Sciatic nerve (tissue), 2 donors: ENCODE results near the gene GLT6D1. TPM values are rescaled to one million over a fixed set of nuclear protein-coding genes. Genes with fewer than 3 reads are reported as not detected.

Experiments used
- ATAC-seq: fragments of 200-7000 bp; cut with Tn5 transposase; one replicate; pipeline ENCODE4 v1.9.1; 2020; ENCODE audit warnings: mild to moderate bottlenecking, moderate library complexity
- DNase-seq: peaks from one replicate; pipeline ENCODE4 v3.0.0-alpha.2; 2020; ENCODE audit warnings: low spot score
- intact Hi-C: fragments of 100-400 bp; cut with DNase I; formaldehyde crosslinking; loops from one replicate; pipeline ENCODE4 v1.14.2; 2022
- total RNA-seq: library from RNA; stranded (reverse); fragmentation: NEBNext Ultra II Directional; extraction: Animal tissue kit (Norgen Biotek cat#: 25700); gene quantifications from one replicate; pipeline ENCODE4 v1.2.1, GENCODE V29; 2021
- donor health status: DM: no; HTN: no; CAD: no.
- donor health status: DM: no; HTN: no; CAD: no.

Gene GLT6D1
- total RNA-seq, 1 donor from 2014 or later: not detected

DNA sequence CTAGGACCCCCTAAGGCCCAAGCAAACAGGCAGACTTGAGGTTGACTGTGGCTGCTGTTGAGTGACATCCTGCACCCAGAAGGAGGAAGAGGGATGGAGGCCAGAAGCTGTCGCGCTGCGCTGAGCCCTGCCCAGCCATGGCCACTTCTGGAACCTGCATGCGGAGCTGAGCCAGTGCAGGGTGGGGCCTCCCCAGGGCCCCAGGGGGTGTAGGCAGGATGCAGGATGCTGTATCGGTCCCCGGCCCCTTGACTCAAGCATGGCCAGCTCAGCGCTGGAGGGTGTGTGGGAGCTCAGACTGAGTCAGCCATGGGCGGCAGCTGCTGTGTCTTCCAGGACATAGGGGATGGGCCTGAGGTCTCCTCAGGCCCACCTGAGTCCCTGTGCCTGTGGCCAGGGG, 26.9 kb downstream of the GLT6D1 start:
- ATAC-seq: no peak
- intact Hi-C loops: no loop called here
- DNase-seq: no peak

GRCh38 chr9:135611875-135612209, 27.5 kb downstream of the GLT6D1 start:
- DNase-seq (no peak), ATAC-seq (no peak)
- intact Hi-C loops: no loop called here

DNA sequence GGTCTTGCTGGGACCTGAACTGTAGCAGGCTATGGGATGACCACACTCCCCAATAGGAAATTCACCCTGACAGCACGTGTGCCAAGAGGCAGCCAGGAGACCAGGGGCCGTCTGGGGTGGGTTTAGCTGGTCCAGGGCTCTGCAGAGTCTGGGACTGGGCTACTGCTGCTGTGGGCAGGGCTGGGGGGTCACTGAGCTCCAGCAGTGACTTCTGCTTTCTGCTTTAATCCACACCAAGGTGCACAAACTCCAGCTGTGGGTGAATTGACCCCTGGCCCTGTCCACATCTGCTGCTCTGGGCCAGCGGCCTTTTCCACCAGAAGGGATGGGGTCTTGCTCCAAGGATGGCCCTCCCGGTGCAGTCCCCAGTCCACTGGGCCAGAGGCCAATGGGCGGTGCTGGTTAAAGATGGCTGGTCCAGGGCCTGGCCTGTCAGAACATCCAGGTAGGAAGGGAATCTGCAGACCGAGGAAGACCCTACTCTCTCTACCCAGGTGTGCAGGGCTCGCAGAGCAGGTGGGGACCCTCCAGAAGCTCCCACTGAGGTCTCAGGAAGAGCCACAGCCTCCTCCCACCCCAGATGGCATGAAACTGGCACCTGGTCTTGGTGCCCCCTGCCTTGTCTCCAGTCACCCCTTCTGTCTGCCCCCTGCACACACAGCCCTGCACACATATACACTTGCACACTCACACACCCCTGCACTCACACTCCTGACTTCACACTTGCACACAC, 28.0 kb downstream of the GLT6D1 start:
- DNase-seq (no peak), ATAC-seq (no peak)
- intact Hi-C loops: no loop called here

DNA sequence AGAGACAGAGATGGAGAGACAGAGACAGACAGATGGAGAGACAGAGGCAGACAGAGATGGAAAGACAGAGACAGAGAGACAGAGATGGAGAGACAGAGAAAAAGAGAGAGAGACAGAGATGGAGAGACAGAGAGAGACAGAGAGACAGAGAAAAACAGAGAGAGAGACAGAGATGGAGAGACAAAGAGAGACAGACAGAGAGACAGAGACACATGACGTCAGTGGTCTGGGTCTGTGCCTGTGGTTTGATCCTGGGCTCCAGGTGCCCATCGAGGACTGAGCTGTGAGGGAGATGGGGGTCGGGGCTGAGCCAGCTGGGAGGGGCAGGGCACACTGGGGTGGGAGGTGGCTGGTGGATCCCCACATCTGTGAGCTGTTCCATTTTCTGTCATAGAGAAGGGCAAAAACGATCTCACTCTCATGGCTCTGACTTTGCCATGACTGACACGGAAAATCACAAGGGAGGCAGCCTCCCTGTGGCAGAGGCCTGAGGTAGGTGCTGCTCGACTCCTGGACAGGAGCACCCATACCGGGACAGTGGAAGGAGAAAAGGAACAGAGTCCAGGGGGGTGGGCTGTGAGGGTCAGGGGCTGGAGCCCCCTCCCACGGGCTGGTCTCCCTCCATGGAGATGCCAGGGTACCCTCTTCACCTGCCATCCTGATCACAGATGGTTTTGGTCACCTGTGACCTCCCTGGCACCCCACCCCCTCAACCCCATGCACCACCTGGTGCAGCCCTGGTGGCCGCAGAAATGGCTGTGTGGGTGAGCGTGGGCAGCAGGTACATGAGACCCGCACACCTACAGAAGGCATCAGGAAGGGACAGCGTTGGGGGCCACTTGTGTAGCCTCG, 28.8 kb downstream of the GLT6D1 start:
- ATAC-seq: no peak
- intact Hi-C loops: no loop called here
- no peak for DNase-seq

DNA sequence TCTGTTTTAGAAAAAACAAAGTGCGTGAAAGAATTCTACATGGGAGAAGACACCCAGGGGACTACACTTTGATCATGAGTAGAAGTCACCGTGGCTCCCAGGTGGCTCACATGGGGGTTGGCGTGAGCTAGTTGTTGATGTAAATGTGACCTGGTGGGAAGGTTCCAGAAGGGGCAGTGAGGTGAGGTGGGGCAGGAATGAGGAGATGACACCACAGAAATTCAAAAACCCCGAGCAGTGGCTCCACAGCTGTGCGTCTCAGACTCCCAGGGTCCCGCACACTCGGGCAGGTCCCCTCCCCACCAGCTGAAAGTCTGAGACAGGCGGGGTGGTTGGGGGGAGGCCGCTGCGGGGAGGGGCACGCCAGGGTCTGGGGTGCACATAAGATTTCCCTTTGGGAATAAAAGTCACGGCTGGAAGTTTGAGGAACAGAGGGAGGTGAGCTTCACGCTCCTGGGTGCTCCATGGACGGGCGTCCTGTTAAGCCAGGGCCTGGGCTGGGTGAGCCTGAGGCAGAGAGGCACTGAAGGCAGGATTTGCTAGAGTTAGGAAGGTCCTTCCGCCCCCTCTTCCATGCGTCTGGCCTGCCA, 29.9 kb downstream of the GLT6D1 start:
- ATAC-seq: no peak
- DNase-seq: no peak
- intact Hi-C loops: no loop called here

DNA sequence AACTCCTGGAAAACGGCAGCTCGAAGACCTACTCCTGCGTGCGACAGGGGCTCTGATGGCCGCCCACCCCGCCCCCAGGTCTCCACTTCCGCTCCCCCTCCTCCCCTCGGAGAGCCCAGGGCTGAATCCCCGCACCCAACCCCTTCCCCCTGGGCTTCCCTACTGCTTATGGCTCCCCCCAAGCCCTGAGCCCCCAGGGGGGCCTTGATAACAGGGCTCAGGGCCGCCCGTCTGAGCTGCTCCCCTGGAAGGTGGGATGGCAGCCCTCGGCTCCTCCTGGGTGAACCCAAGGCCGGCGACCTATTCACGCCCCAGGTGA, 30.4 kb downstream of the GLT6D1 start:
- intact Hi-C loops: no loop called here
- no peak for ATAC-seq
- DNase-seq: no peak

DNA sequence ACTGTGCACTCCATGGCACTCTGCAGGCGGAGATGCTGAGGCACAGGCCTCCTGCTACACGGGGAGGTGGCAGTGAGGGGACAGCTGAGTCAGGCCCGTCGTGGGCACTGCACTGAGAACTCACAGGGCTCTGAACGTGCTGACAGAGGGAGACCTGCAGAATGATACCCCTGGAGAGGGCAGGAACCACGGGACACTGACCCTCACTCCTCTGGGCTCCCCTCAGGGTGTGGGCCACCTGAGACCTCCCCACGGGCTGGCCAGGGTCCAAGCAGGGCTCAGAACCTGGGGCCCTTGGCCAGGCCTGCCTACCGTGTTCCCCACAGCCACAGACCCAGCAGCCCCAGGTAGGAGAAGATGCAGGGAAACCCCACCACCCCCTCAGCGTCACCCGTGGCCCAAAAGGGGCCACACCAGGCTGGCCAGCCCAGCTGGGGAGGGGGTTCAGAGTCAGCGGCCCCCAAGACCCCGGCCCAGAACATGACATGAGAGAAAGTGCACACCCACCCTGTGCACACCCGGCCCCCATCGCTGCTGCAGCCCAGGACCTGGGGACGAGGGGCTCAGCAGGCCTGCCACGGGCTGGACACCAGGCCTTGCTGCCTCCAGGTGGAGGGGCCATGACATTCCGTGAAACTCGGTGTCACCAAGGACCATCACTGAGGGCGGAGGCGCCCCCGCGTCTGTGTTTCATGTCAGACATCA, 30.9 kb downstream of the GLT6D1 start:
- DNase-seq (no peak), ATAC-seq (no peak)
- intact Hi-C loops: no loop called here

DNA sequence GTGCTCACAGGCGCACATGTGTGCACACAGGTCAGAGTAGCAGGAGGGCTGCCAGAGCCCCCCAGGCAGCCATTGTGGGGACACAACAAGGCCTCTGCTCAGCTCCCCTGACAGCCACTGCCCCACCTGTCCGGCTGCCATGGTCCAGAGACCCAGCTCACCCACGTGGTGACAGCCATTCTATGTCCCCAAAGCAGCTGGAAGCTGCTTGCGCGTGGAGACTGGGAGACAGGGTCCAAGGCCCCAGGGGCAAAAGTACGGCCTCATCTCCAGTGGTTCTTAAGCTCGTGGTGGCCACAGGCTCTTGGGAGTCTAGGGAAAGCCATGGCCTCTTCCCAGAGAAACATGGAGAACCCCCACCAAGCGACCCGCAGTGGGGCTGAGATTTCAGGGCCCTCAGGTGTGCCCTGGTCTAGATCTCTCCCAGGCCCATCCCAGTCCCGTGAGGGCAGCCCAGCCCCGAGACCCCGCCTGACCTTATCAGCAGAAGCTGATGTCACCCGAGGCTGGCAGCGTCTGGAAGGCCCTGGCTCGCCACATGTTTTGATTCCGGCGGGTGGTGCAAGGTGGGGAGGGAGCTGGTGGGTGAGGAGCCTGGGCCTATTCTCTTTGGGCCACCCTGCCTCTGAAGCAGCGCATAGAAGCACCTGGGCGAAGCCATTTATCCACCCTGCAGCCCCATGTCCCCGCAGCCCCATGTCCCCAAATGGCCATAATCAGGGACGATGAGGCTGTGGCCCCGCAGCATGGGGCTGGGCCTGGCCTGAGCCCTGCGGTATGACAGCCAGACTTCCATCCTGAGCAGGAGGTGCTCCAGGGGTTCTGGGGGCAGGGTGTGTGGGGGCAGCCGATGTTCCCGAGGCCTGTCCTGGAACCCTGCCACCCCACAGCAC, 31.7 kb downstream of the GLT6D1 start:
- intact Hi-C loops: no loop called here
- ATAC-seq (no peak), DNase-seq (no peak)

GRCh38 chr9:135606885-135607259, 32.5 kb downstream of the GLT6D1 start:
- DNase-seq (no peak), ATAC-seq (no peak)
- intact Hi-C loops: no loop called here

DNA sequence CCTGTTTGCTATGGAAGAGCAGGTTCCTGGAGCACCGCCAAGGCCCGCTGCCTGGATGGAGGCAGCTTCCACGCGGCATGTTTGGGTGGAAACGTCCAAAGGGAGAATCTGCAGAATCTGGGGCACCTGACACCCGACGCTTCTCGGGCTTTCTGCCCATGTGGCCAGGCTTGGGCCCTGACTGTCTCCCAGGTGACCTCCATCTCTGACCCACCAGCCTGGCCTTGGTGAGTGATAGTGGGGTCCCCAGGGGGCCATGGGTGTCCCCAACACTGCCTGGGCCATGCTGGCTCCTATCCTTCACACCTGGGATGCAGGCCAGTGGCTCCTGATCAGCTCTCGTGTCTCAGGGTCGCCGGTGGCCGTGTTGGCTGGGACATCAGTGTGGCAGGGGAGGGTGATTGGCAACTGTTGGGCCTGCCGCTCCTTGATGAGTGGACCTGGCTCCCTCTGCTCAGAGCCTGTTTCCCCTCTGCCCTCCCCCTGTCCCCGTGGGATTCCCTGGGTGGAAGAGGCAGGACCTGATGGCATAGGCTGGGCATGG, 34.0 kb downstream of the GLT6D1 start:
- intact Hi-C loops: no loop called here
- no peak for ATAC-seq
- DNase-seq: peak; percentile 55

DNA sequence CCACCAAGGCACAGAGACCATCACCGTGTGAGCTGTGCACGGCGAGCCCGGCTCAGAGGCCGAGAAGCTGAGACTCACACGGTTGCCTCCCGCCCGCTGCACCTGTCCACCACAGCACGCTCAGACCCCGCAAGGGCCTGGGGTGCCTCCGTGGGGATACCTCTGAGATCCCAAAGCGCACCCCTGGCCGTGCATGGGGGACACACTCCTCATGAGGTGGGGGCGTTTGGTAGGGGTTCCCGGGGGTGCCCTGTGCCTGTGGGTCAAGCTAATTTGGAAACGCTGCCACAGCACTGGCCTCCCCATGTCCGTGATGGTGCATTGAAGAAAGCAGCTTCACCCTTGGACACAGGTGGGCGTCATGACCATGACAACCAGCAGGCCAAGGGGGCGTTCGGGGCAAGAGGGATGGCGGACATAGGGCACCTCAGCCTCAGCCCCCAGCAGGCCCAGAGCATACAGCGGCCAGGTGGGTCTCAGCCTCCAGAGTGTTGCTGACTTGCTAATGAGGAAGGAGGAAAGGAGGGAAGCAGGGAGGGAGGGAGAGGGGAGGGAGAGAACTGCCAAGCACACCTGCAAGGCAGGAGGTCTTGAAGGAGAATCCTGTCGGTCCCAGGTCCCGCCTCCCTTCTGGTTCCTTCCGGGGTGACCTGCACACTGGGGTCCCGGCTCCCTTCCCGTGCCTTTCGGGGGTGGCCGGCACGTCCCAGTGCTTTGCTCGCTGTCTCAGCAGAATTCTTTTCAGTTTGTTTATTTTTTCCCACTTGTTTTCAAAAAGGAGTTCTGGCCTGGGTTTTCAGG, 34.7 kb downstream of the GLT6D1 start:
- ATAC-seq (no peak), DNase-seq (peak; percentile 47)
- intact Hi-C loops: no loop called here

GRCh38 chr9:135602789-135603481, 36.4 kb downstream of the GLT6D1 start:
- intact Hi-C loops: no loop called here
- ATAC-seq: no peak

GRCh38 chr9:135601988-135602387, 37.4 kb downstream of the GLT6D1 start:
- DNase-seq (no peak), ATAC-seq (no peak)
- intact Hi-C loops: no loop called here

More at GRCh38 chr9:135602789-135603481, 36.4 kb downstream of the GLT6D1 start:
- DNase-seq: peak; percentile 51

DNA sequence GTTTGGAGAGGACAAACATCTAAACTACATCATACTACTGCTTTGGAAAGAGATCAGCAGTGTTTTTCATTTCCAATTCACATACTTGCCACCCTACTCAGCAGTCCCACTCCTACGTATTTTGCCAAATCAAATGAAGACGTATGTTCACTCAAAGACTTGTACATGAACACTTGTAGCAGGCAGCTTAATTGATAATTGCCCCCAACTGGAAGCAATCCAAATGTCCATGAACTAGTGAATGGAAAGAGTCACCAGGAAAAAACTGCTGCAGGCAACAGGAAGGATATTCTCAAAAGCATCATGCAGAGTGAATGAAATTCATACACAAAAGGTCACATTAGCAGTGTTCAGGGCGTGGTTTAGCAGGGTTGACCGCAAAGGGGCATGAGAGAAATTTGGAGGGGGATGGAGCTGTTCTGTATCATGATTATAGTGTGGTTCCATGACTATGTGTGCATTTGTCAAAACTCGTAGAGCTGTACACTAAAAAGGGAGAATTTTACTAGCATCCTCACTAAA, 39.0 kb downstream of the GLT6D1 start:
- intact Hi-C loops: no loop called here
- no peak for DNase-seq
- no peak for ATAC-seq

GRCh38 chr9:135596211-135596610, 43.1 kb downstream of the GLT6D1 start:
- ATAC-seq: no peak
- intact Hi-C loops: no loop called here
- DNase-seq: no peak

DNA sequence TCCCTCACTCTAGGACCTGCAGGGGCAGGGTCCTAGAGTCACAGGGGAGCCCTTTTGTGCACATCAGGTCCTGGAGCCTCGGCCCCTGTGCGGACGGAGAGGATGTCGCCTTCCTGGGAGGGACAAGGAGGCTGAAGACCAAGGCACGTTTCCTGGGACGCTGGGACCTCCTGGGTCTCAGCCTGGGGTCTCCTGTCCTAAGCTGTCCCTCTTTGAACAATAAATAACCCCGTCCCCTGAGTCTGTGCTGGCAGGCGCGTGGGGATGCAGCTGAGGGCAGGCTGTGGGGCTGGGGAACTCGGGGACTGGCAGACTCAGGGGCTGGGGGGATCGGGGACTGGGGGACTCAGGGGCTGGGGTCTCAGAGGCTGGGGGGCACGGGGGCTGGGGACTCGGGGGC, 46.7 kb downstream of the GLT6D1 start:
- ATAC-seq: no peak
- no peak for DNase-seq
- intact Hi-C loops: no loop called here

- intact Hi-C loops: no loop called here
- ATAC-seq (no peak), DNase-seq (no peak)
Observed at GRCh38 chr9:135592331-135592590, 47.1 kb downstream of the GLT6D1 start.
